GM21576 (cell line): ENCODE data around the gene RASSF10.
"Not testable (repeated sequence)": the region's sequence is repeated elsewhere in the genome, so short reads cannot be mapped to it uniquely, and the experiment has no call there.

ENCODE experiments used
- ATAC-seq: cut with Tn5 transposase; IDR thresholded peaks from one replicate; pipeline ENCODE4 v1.9.1; 2021; ENCODE audit warnings: mild to moderate bottlenecking, moderate library complexity; ENCODE audit not compliant: unreplicated experiment

RASSF10 gene

DNA sequence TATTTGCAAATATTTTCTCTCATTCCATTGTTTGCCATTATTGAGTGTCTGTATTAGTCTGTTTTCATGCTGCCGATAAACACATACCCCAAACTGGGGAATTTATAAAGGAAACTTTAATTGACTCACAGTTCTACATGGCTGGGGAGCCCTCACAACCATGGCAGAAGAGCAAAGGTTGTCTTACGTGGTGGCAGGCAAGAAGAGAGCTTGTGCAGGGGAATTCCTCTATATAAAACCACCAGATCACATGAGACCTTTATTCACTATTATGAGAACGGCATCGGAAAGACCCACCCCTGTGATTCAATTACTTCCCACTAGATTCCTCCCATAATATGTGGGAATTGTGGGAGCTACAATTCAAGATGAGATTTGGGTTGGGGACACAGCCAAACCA lies 10.2 kb downstream of the RASSF10 start:
- no peak for ATAC-seq

DNA sequence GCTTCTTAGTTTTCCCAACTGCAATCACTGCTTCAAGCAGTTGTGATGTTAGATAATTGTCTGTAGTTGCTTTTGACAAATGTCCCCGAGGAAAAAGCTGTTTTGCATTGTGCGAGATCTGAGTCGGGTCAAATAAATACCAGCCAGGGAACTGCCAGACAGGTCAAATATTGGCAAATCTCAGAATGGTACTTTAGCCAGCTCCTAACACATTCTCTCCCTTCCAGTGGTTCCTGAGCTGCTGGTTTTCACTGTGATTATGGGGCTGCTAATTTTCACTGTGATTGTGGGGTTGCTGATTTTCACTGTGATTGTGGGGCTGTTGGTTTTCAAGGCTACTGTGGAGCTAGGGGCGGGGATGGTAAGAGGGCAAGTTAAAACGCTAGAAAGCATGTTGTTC lies 14.3 kb downstream of the RASSF10 start:
- ATAC-seq, result no peak

DNA sequence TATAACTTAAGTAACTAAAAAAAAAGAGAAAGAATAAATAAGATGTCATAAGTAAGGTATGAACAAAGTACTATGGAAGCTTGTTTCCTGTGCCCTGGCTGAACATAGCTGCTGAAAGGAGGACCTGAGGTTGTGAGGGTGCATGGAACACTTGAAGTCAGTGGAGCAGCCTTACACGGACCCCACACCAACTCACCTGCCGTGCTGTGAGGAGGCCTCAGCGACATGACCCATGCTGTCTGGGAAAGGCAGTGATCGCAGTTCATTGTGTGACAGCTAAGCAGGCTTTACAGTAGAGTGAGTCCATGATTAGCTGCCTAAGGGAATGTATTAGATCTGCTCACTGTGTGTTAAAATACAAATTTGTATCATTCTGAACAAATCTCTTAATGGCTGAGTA lies 17.6 kb downstream of the RASSF10 start:
- ATAC-seq, result no peak

DNA sequence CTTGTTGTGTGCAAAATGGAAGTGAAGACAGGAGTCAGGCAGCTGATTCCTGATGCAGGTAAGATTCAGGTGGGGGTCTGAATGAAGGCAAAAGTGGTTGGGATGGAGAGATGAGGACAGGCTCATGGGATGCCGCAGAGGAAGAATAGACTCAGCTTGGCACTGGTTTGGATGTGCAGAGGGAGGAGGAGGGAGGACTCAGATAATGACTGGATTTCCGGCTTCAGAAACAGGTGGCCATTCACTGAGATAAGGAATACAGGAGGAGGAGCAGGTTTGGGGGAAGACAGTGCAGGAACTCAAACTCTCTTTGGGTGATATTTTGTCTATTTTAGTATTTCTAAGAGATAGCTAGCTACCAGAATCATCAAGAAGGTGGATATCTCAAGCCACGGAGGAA lies 19.2 kb downstream of the RASSF10 start:
- no peak for ATAC-seq

DNA sequence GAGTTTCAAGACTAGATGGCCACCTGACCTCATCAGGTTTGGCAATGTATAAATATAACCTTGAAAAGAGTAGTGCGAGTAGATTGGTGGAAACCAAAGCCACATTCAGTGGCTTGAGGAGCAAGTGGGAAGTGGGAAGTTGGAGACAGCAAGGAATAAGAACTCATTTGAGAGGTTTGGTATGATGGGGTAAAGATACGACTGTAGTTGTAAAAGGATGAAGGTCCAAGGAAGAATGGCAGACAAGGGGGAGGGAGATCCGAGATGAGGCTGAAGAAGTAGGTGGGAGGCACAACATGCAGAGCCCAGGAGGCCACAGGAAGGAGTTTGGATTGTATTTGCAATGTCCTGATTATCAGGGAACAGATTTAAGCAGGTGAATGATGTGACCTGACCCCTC lies 20.8 kb downstream of the RASSF10 start:
- no peak for ATAC-seq

DNA sequence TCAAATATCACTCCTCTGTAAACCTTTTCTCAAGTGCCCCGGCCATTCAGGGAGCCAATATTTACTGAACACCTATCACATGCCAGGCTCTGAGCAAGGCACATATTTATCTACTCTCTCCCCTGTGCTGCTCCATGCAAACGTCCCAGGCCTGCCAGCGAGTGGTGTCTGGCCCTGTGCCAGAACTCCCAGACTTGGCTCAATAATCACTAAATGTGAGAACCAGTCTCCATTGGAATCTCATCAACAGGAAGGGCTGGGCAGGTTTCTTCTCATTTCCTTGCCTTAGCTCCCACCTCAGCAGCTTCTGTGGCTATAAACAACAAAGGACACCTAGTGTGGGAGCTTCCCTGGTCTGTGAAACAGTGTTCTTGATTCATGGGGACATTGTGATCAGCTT lies 21.7 kb downstream of the RASSF10 start:
- ATAC-seq, result no peak

DNA sequence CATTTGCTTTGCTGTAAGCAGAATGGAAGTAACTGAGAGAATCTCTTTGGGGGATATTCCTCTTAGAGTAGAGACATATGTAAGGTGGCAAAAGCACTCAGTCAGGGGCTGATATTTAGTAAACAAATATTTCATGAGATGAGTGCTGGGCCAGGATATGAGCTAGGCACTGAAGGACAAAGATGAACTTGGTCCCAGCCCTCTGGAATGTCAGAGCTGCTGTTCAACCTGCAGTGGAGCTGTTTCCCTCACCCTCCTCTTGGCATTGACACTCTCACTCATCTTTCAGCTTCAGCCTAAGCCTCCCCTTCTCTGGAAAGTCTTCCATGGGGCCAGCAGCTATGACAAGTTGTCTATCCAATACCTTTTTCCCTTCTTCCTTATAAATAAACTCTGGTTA lies 22.2 kb downstream of the RASSF10 start:
- ATAC-seq, result no peak

DNA sequence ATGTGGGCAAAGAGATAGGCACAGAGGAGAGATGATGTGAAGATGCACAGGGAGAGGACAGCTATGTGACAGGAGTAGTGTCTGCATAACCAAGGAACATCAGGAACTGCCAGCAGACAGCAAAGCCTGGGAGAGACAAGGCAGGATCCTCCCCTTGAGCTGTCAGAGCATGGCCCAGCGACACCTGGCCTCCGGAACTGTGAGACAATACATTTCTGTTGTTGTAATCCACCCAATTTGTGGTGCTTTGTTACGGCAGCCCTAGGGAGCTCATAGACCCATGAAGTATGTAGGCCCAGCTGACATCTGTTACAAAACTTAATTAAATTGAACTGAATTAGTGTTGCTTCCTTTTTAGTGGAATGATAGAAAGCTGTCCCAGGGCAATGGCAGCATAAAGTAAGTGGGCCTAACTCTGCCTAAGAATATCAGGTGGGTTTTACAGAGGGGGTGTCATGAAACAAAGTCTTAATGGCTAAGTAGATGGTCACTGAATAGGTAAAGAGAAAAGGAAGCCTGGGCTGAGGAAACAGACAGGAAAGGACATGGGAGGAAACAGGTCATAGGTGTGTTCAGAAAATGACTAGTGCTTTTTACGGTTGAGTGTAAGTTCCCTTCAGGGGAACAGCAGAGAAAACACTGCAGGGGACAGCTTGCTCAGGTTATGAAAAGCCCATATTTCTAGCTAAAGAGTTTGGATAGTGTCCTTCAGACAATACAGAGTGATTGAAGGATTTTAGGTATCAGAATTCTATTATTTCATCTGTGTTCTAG lies 24.8 kb downstream of the RASSF10 start:
- no peak for ATAC-seq

DNA sequence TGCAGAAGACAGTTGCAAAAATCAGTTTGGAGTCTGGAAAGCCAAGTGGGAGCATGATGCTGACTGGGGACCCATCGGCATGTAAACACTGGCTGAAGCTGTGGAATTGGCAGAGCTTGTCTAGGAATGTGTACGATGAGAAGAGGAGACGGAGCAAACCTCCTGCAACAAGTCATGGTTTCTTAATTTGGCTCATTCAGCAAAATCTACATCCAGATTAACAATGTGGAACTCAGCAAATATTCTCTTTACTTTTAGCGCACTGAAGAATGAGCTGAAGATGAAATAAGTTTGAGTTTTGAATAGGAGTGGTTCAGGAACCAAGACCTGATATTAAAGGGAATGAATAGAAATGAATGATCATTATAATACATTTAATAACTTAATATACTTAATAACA lies 26.6 kb downstream of the RASSF10 start:
- ATAC-seq, result no peak

DNA sequence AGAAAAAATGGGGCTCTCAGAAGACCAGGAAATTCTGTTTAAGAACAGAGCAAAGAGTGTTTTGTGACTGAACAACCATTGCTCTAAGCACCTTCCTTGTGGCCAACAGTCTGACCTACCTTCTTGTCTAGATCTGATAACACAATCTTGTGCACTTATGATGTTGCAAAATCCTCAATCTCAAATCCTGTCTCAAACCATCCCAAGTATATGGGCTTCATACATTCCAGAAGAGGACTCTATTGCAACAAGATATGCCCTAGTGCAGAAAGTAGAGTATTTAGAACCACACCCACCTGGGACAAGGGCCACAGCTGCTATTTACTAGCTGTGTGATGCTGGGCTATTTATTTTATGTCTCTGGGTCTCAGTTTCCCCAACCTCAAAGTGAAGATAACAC lies 27.1 kb downstream of the RASSF10 start:
- no peak for ATAC-seq

DNA sequence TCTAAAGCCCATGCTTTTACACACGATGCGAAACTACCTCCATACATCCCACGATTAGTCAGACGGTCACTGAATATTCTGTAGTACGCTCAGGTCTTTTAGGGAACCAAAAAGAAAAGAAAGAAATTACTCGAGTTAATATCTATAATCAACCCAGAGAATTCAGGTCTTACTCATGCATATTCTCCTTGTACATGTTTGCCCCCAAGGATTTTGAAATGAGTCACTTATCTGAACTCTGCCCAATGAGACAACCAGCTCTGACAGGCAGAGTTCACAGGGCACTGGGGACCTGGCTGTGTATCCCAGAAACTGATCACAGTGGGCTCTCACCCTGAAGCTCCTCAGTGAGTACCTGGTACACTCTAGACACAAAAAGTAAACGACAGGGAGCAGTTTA lies 29.2 kb downstream of the RASSF10 start:
- ATAC-seq, result no peak

DNA sequence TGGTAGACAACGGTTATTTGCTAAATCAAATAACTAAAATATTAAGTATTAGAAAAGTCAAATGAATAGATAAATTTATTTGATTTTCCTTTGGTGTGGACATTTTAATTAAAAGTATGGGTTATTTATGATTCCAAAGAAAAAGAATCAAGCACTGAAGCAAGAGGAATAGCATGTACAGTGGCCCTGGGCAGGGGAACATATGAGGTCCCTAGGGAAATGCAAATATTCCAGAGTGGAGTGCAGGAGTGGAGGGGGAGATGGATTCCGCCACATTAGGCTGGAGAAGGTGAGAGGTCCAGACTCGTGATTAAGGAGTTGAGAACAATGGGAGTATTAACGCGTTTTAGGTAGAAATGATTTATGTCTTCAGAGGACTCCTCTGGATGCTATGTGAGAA lies 30.0 kb downstream of the RASSF10 start:
- no peak for ATAC-seq

DNA sequence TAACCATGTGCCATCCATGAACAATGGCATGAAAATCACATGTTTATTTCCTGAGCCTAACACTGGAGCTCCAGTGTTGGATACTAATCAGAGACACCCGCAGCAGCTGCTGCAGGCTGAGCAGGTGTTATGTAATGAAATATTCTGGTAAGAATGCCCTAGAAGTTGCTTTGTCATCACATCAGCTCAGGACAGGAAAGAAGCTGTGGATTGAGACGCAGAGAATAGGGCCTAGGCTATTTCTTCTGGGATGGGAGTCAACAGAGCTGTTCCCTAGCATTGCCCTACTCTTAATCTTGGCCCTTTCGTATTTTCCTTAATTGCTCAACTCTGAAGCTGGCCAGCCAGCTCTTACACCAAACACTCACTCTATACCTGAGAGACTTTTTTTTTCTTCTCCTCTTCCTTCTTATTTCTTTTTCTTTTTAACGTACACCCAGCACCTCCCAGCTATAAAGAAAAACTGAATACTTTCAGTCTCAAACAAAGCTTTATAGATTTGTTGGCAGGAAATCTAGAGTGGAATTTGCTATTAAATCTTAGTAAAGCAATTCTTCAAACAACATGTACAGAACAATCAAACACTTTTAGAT lies 31.9 kb downstream of the RASSF10 start:
- ATAC-seq, result no peak

DNA sequence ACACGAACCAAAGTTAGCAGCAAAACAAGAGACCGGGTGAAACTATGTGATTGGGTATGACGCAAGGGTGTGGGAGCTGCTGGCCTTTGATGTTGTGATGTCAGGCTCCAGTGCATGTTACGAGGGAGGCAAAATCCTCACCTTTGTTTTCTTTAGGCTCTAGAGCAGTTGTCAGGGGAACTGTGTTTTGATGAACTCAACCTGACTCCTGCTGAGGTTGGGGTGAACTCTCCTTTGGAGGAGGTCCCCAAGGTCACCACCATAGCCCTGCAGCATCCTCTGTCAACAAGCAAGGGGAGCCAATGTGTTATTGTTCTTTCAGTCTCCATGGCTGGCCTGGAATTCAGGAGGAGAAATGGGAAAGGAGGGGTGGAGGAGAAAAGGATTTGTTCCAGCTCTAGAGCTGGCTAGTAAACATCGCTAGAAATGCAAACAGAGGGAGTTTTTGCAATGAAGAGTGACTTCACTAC lies 33.8 kb downstream of the RASSF10 start:
- ATAC-seq, result no peak

DNA sequence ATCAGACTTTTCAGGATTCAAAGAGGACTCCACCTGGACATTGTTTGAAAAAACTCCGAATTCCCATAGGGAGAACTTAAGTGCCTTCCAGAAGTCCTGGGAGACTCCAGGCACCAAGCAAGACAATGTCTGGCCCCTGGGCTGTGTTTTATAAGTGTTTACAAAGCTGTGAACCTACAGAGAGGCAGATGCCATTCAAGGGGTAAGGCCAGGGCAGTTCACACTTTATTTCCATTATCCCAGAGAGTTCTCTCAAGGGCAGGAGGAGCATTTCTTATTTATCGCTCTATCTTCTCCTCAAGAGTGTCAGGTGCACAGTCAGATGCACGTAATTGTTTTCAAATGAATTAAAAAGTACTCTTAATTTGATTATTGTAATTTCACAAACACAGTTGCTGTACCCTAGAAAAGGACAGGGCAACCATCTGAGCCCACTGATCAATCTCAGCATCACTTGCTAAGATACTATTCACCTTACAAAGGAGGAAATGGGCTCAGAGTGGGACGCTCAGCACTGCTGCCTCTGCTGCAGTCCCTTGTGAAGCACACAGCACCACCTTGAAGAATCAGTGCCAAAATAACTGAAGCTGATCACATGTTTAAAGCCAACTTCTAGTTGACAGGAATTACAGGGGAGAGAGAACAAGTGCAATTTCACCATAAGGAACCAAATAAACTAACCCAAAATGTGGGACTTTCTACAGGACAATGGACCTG lies 35.0 kb downstream of the RASSF10 start:
- no peak for ATAC-seq

DNA sequence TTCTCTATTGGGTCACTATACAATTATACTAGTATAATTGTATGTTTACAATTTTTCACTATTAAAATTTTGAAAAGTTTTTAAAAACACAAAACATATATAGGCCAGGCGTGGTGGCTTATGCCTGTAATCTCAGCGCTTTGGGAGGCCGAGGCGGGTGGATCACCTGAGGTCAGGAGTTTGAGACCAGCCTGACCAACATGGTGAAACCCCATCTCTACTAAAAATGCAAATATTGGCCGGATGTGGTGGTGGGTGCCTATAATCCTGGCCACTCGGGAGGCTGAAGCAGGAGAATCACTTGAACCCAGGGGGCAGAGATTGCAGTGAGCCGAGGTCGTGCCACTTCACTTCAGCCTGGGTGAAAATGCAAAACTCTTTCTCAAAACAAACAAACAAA lies 36.0 kb downstream of the RASSF10 start:
- not testable (repeated sequence) for ATAC-seq

DNA sequence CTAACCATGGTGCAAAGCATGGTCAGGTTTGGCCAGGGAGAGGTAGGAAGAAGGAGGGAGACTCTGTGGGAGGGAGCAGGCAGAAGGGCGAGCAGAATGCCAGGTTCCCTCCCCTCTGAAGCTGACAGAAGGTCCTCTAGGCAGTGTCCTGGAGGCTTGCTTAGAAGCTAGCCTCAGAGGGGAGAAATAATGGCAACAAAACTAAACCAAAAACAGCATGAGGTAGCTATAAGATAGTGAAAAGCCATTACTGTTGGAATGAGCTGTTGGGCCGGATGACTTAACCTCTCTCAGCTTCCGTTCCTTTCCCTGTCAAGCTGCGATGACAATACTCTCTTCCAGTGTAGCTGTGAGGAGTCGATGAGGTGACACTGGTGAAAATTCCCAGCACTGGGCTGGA lies 36.6 kb downstream of the RASSF10 start:
- ATAC-seq, result no peak

DNA sequence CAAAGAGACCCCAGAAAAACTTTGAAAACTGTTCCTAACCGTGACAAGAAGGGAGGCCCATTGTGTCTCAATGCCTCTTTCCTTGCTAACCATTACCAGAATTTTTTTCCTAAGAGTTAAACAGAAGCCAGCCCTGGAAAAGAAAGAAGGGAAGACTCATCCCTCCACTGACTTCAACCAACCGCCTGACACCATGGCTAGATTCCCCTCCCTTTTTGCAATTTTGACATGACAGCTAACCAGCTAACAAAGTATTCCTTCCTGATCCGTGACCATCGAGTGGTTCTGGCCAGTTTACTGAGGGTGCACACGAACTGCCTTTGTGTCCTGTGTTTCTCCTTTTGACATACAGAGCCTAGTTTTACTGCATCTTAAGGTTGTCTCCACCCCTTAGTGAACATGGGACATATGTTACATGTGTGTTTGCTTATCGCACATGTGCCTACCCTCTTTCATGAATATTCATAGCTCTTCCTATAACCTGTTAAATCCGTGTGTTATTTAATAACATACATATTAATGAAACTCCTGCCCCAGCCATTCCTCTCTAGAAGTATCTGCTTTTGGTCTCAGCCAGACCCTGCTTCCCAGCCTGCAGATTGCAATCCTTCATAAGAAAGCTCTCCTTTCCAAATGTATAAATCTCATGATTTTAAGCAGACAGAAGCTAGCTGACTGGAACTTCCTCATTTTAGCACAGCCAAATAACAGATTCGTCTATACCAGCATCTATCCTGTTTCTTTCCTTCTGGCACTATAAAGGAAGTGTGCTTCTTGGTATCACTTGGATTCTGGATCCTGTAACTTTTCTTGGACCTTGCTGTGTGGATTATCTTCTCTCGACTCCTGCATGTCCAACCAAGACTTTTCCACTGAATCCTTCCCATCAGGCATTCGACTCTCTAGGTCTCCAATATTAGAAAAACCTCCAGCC lies 37.8 kb downstream of the RASSF10 start:
- ATAC-seq, result no peak

DNA sequence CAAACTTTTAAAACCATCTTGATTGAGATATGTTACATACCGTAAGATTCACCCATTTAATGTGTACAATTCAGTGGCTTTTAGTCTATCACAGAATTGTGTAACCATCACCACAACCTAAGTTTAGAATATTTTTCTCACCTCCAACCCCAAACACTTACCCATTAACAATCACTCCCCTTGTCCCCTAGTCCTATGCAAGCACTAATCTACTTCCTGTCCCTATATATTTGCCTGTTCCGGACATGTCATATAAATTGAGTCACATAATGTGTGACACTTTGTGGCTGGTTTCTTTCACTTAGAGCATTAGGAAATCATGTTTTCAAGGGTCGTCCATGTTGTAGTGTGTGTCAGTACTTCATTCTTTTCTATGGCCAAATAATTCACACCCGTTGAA lies 38.8 kb downstream of the RASSF10 start:
- no peak for ATAC-seq

DNA sequence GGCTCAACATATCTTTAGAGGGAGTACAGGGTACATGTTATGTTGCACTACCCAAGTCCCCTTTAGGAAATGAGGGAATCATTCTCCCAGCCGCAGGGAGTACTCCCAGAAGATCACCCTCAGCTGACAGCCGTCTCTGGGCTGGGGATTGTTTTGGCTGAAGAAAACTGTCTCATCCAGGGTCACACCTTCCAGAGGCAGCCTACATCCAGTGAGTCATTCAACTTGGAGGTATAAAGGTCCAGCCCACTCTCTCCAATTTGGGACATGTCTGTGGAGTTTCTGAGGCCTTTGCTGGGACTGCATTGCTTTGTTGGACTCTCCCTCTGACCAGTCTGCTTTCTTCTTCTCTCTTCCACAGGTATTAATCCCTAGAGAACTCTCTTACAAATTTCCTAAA lies 42.1 kb downstream of the RASSF10 start:
- no peak for ATAC-seq

DNA sequence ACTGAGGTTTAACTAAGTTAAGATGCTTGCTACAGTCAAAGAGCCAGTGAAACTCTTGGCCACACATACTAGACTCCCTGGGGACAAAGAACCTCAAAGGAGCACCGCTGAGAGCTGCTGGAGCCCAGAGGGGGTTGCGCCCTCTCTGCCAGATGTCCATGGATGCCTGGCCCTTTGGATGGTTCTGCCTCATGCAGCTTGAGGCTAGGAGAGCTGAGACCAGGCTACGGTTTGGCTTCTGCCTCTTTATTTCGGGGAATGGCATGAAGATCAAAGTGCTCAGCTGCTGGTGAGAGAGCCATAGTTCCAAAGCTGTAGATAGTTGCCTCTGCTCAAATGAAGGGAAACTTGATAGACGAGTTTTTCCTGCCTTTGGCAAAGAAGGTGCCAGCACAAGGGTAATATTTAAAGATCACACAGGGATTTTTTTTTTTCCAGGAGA lies 43.0 kb downstream of the RASSF10 start:
- ATAC-seq, result no peak
